Measurements from ENCODE around the gene APBA2. TPM values are rescaled to one million over a fixed set of nuclear protein-coding genes. Genes with fewer than 3 reads are reported as not detected.
A peak's percentile ranks its signal among the peaks of the same experiment; 100 is the strongest.

Gene APBA2
- total RNA-seq, 6 donors from 2014 or later: 3.2 to 7.9 (median 6.0) TPM

DNA sequence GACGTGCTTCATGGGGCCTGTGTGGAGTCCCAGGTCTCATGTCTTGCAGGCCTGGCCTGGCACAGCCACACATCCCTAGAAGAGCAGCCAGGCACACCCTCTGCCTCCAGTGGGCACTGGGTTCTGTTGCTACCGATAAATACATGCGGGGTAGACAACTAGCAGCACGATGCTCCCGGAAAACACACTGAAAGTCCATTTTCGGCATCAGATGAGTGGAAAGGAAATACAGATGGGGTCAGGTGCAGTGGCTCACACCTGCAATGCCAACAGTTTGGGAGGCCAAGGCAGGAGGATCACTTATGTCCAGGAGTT, 218.7 kb downstream of the APBA2 start:
- Histone ChIP-seq H3K4me1 (peaks cover 5 to 11% (median 8%) of the 10 kb centered on the region in 4 donors), H3K36me3 (no peaks in the 10 kb centered on the region), H3K27me3 (no peaks in the 10 kb centered on the region), H3K4me3 (no peak overlapping the region), H3K27ac (no peak overlapping the region), H3K9me3 (no peaks in the 10 kb centered on the region)
- ATAC-seq (ENCODE audit: low FRiP score in 2 of 2): no peak
- 88 to 92% methylated on average over 3 to 6 of the region's 6 CpGs for WGBS, 2 donors
- TF ChIP-seq EP300 (IDR thresholded peaks at IDR 0.05) (no peak), POLR2AphosphoS5 (IDR thresholded peaks at IDR 0.05) (no peak), POLR2A (IDR thresholded peaks at IDR 0.05) (no peak)
- TF ChIP-seq, protein P1, sequence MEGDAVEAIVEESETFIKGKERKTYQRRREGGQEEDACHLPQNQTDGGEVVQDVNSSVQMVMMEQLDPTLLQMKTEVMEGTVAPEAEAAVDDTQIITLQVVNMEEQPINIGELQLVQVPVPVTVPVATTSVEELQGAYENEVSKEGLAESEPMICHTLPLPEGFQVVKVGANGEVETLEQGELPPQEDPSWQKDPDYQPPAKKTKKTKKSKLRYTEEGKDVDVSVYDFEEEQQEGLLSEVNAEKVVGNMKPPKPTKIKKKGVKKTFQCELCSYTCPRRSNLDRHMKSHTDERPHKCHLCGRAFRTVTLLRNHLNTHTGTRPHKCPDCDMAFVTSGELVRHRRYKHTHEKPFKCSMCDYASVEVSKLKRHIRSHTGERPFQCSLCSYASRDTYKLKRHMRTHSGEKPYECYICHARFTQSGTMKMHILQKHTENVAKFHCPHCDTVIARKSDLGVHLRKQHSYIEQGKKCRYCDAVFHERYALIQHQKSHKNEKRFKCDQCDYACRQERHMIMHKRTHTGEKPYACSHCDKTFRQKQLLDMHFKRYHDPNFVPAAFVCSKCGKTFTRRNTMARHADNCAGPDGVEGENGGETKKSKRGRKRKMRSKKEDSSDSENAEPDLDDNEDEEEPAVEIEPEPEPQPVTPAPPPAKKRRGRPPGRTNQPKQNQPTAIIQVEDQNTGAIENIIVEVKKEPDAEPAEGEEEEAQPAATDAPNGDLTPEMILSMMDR (IDR thresholded peaks at IDR 0.05): no peak
- no peak for DNase-seq

DNA sequence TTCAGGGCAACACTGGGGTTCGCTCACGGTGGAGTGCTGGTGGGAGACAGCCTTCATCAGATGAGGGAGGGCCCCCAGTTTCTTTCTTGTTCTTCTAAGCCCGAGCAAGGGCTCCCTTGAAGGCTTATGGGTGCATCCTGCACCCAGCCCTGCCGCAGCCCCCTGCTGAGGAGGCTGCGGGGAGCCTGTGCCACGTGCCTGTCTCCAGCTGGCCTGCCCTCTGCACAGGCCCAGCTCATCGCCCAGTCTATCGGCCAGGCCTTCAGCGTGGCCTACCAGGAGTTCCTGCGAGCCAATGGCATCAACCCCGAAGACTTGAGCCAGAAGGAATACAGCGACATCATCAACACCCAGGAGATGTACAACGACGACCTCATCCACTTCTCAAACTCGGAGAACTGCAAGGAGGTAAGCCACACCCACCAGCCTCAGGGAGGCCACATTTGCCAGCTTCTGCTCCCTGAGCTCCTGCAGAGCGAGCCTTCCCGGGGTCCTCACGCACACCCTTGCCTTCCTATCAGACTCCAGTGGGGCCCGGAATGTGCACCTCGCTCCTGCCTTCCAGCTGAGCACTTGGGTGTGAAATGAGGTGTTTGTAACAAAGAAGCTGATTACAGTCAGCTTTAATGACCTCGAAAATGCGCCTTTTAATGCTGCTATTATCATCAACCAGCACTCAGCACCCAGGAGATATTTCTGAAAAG, 219.5 kb downstream of the APBA2 start:
- H3K27me3 ChIP-seq: no peaks in the 10 kb centered on the region
- WGBS, 2 donors: 88 to 89% methylated on average over 15 to 22 of the region's 22 CpGs
- DNase-seq: no peak
- H3K4me3 ChIP-seq: no peak overlapping the region
- H3K27ac ChIP-seq: no peak overlapping the region
- H3K4me1 ChIP-seq: peaks cover 5 to 11% (median 8%) of the 10 kb centered on the region in 4 donors
- H3K9me3 ChIP-seq: no peaks in the 10 kb centered on the region
- TF ChIP-seq POLR2A (IDR thresholded peaks at IDR 0.05) (no peak), POLR2AphosphoS5 (IDR thresholded peaks at IDR 0.05) (no peak), EP300 (IDR thresholded peaks at IDR 0.05) (no peak)
- TF ChIP-seq, protein P1 (IDR thresholded peaks at IDR 0.05): no peak
- no peak for ATAC-seq (ENCODE audit: low FRiP score in 2 of 2)
- no peaks in the 10 kb centered on the region for H3K36me3 ChIP-seq

DNA sequence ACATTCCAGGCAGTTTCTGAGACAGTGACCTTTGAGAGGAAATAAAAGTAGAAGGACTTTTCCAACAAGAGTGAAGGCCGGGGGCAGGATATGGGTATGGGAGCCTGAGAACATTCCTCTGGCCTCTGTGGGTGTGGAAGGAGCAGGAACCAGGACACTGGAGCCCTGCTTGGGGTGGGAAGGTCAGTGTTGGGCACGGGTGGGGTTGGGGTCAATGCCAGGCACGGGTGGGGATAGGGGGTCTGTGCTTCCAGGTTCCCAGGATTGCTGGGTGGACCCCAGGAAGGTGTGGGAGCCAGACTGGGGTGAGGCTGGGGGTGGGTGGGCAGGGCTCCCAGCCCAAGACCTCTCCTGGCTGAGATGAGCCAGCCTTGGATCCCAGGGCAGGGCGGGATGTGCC, 220.3 kb downstream of the APBA2 start:
- DNase-seq (no peak), ATAC-seq (ENCODE audit: low FRiP score in 2 of 2) (no peak)
- peaks cover 5 to 11% (median 8%) of the 10 kb centered on the region in 4 donors for H3K4me1 ChIP-seq
- H3K27me3 ChIP-seq: no peaks in the 10 kb centered on the region
- no peaks in the 10 kb centered on the region for H3K9me3 ChIP-seq
- no peak overlapping the region for H3K4me3 ChIP-seq
- no peaks in the 10 kb centered on the region for H3K36me3 ChIP-seq
- no peak for TF ChIP-seq EP300 (IDR thresholded peaks at IDR 0.05)
- TF ChIP-seq, protein P1 (IDR thresholded peaks at IDR 0.05): no peak
- no peak for TF ChIP-seq POLR2A (IDR thresholded peaks at IDR 0.05)
- no peak for TF ChIP-seq POLR2AphosphoS5 (IDR thresholded peaks at IDR 0.05)
- H3K27ac ChIP-seq: no peak overlapping the region
- WGBS, 2 donors: 84 to 85% methylated on average over 2 to 4 of the region's 4 CpGs

DNA sequence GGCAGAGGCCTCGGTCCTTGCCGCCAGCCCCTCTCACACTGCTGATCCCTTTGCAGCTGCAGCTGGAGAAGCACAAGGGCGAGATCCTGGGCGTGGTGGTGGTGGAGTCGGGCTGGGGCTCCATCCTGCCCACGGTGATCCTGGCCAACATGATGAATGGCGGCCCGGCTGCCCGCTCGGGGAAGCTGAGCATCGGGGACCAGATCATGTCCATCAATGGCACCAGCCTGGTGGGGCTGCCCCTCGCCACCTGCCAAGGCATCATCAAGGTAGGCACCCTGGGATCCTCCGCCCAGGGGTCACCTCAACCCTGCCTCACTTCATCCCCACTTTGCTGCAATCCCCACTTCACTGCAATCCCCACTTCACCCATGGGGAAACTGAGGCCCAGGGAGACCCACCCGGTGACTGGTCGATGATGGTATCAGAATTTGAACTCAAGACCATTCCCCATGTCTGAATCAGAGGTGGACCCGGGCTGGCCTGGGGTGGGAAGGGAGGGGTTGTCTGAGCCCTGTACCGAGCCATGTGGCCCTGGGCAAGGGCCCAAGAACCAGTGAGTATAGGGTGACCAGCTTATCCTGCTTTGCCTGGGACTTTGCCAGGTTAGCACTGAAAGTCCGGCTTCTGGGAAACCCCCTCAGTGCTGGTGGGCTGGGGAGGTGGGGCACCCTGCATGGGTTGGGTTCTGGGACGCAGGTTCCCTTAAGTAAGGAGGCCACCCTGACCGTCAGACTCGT, 220.9 kb downstream of the APBA2 start:
- WGBS, 2 donors: 81 to 89% methylated on average over 3 to 18 of the region's 21 CpGs
- TF ChIP-seq POLR2AphosphoS5 (IDR thresholded peaks at IDR 0.05) (no peak), POLR2A (IDR thresholded peaks at IDR 0.05) (no peak), EP300 (IDR thresholded peaks at IDR 0.05) (no peak)
- TF ChIP-seq, protein P1 (IDR thresholded peaks at IDR 0.05): no peak
- ATAC-seq (ENCODE audit: low FRiP score in 2 of 2): no peak
- Histone ChIP-seq H3K36me3 (no peaks in the 10 kb centered on the region), H3K4me3 (no peak overlapping the region), H3K9me3 (no peaks in the 10 kb centered on the region), H3K27ac (no peak overlapping the region), H3K27me3 (no peaks in the 10 kb centered on the region), H3K4me1 (peaks cover 5 to 11% (median 8%) of the 10 kb centered on the region in 4 donors)
- peak in 1 of 2 donors; percentile 73 for DNase-seq

Measured in upper lobe of left lung (tissue), 6 donors.